22Rv1 (cell line): ENCODE data around the gene BPIFB2.

Experiments used
- CTCF ChIP-seq: fragments of 450-650 bp; IDR thresholded peaks from 2 replicates; pipeline ENCODE4 v1.5.1; 2017; ENCODE audit warnings: mild to moderate bottlenecking
- ZFX ChIP-seq: fragments of 450-650 bp; IDR thresholded peaks from 2 replicates; pipeline ENCODE4 v1.6.1; 2017; ENCODE audit warnings: antibody characterized with exemption, borderline replicate concordance

- TF ChIP-seq CTCF (no peak), ZFX (no peak)
Measured at GRCh38 chr20:33012327-33013189, 5.1 kb downstream of the BPIFB2 start.
